HEK293 (cell line): ENCODE measurements around the gene SORCS3.

Experiments
- CTCF ChIA-PET: fragments of 350-600 bp; formaldehyde crosslinking; extraction: SDS; loops from one replicate; lab custom pipeline; 2021; ENCODE audit warnings: antibody characterized with exemption; lab: Yijun Ruan, JAX
- POLR2A ChIA-PET: fragments of 300-600 bp; formaldehyde crosslinking; extraction: SDS; loops from one replicate; lab custom pipeline; 2020; ENCODE audit warnings: antibody characterized with exemption, inconsistent platforms; lab: Yijun Ruan, JAX
- H3K27ac ChIP-seq: fragments of 200-500 bp; sonication (Bioruptor generic); 2 replicates; pipeline ENCODE4 v1.5.1; 2014; ENCODE audit warnings: low read depth, low read length, control low read depth, inconsistent platforms; ENCODE audit errors: extremely low read depth
- H3K36me3 ChIP-seq, 2 experiments: fragments of 200-500 bp in 1 of 2; sonication (Bioruptor generic) in 1 of 2; 1 replicate in 1 of 2; 2 replicates in 1 of 2; pipeline ENCODE4 v1.5.1; 2014 to 2017; ENCODE audit warnings: inconsistent platforms in 2 of 2, low read length in 2 of 2; ENCODE audit not compliant: control insufficient read depth in 2 of 2, insufficient read depth in 1 of 2
- H3K4me1 ChIP-seq: fragments of 200-500 bp; sonication (Bioruptor generic); 2 replicates; pipeline ENCODE4 v1.5.1; 2014; ENCODE audit warnings: mild to moderate bottlenecking, low read length, inconsistent platforms; ENCODE audit not compliant: control insufficient read depth, insufficient read depth
- H3K4me3 ChIP-seq: 2 replicates; pipeline ENCODE4 v1.5.1; 2011; ENCODE audit warnings: low read depth, mild to moderate bottlenecking, control low read depth, low read length, moderate library complexity
- H3K9me3 ChIP-seq: fragments of 200-500 bp; sonication (Bioruptor generic); 2 replicates; pipeline ENCODE4 v1.5.1; 2014; ENCODE audit warnings: low read depth, low read length, inconsistent platforms; ENCODE audit not compliant: control insufficient read depth, insufficient read depth
- GLI4 ChIP-seq: fragments of 450-650 bp; formaldehyde crosslinking; IDR thresholded peaks from 2 replicates; pipeline ENCODE4 v1.5.1; 2016; ENCODE audit warnings: missing biosample characterization, missing genetic modification characterization
- HOXA7 ChIP-seq: sonication (generic); formaldehyde crosslinking; IDR thresholded peaks from 2 replicates; pipeline ENCODE4 v1.8.1; 2022; ENCODE audit warnings: missing genetic modification reagents, borderline replicate concordance
- HOXD13 ChIP-seq: sonication (generic); formaldehyde crosslinking; IDR thresholded peaks from 2 replicates; pipeline ENCODE4 v1.8.0; 2022; ENCODE audit warnings: missing genetic modification reagents, borderline replicate concordance
- KLF16 ChIP-seq: fragments of 450-650 bp; formaldehyde crosslinking; IDR thresholded peaks from 2 replicates; pipeline ENCODE4 v1.5.1; 2017; ENCODE audit warnings: missing biosample characterization, missing genetic modification characterization
- MZF1 ChIP-seq: fragments of 450-650 bp; formaldehyde crosslinking; IDR thresholded peaks from 2 replicates; pipeline ENCODE4 v1.5.1; 2017; ENCODE audit warnings: missing biosample characterization, missing genetic modification characterization, borderline replicate concordance
- REPIN1 ChIP-seq: fragments of 450-650 bp; formaldehyde crosslinking; IDR thresholded peaks from 2 replicates; pipeline ENCODE4 v1.5.1; 2017; ENCODE audit warnings: missing biosample characterization, missing genetic modification characterization, low read depth
- SCRT1 ChIP-seq: fragments of 450-650 bp; formaldehyde crosslinking; IDR thresholded peaks from 2 replicates; pipeline ENCODE4 v1.5.1; 2016; ENCODE audit warnings: missing biosample characterization, missing genetic modification characterization, borderline replicate concordance
- YY1 ChIP-seq: fragments of 450-650 bp; formaldehyde crosslinking; IDR thresholded peaks from 2 replicates; pipeline ENCODE4 v1.5.1; 2018; ENCODE audit warnings: missing biosample characterization, missing genetic modification characterization
- ZBTB8A ChIP-seq: fragments of 450-650 bp; formaldehyde crosslinking; IDR thresholded peaks from 2 replicates; pipeline ENCODE4 v1.5.1; 2016; ENCODE audit warnings: missing biosample characterization, missing genetic modification characterization
- ZNF138 ChIP-seq: fragments of 450-650 bp; formaldehyde crosslinking; IDR thresholded peaks from 2 replicates; pipeline ENCODE4 v1.5.1; 2016; ENCODE audit warnings: missing biosample characterization, missing genetic modification characterization, borderline replicate concordance
- ZNF155 ChIP-seq: fragments of 450-650 bp; formaldehyde crosslinking; IDR thresholded peaks from 2 replicates; pipeline ENCODE4 v1.5.1; 2016; ENCODE audit warnings: missing biosample characterization, missing genetic modification characterization
- ZNF174 ChIP-seq: fragments of 450-650 bp; formaldehyde crosslinking; IDR thresholded peaks from 2 replicates; pipeline ENCODE4 v1.5.0; 2017; ENCODE audit warnings: missing biosample characterization, mild to moderate bottlenecking, missing genetic modification characterization
- ZNF184 ChIP-seq: fragments of 450-650 bp; IDR thresholded peaks from 2 replicates; pipeline ENCODE4 v1.5.1; 2018; ENCODE audit warnings: missing biosample characterization, mild to moderate bottlenecking, missing genetic modification characterization
- ZNF2 ChIP-seq: fragments of 450-650 bp; formaldehyde crosslinking; IDR thresholded peaks from 2 replicates; pipeline ENCODE4 v1.5.1; 2016; ENCODE audit warnings: missing biosample characterization, missing genetic modification characterization
- ZNF274 ChIP-seq, 2 experiments: fragments of 200-500 bp in 1 of 2; fragments of 450-650 bp in 1 of 2; sonication (Bioruptor generic) in 1 of 2; formaldehyde crosslinking in 1 of 2; IDR thresholded peaks; 2 replicates each; pipeline versions ENCODE4 v1.5.1 to v1.6.1; 2014 to 2016; ENCODE audit warnings: borderline replicate concordance in 1 of 2, inconsistent platforms in 1 of 2, low read length in 1 of 2, missing biosample characterization in 1 of 2, missing genetic modification characterization in 1 of 2
- ZNF366 ChIP-seq: fragments of 450-650 bp; formaldehyde crosslinking; conservative IDR thresholded peaks from 2 replicates; pipeline ENCODE4 v1.5.1; 2016; ENCODE audit warnings: missing biosample characterization, missing genetic modification characterization
- ZNF394 ChIP-seq: fragments of 450-650 bp; formaldehyde crosslinking; IDR thresholded peaks from 2 replicates; pipeline ENCODE4 v1.5.1; 2016; ENCODE audit warnings: missing biosample characterization, missing genetic modification characterization, mild to moderate bottlenecking, moderate library complexity, borderline replicate concordance
- ZNF544 ChIP-seq: fragments of 450-650 bp; formaldehyde crosslinking; IDR thresholded peaks from 2 replicates; pipeline ENCODE4 v1.5.0; 2017; ENCODE audit warnings: missing biosample characterization, missing genetic modification characterization
- ZNF548 ChIP-seq: fragments of 450-650 bp; formaldehyde crosslinking; IDR thresholded peaks from 2 replicates; pipeline ENCODE4 v1.5.1; 2016; ENCODE audit warnings: missing biosample characterization, missing genetic modification characterization
- ZNF626 ChIP-seq: fragments of 450-650 bp; sonication (Bioruptor Pico); formaldehyde crosslinking; IDR thresholded peaks from 2 replicates; pipeline ENCODE4 v1.5.1; 2018; ENCODE audit warnings: missing biosample characterization, missing genetic modification characterization, inconsistent platforms
- ZNF707 ChIP-seq: fragments of 450-650 bp; formaldehyde crosslinking; IDR thresholded peaks from 2 replicates; pipeline ENCODE4 v1.5.1; 2016; ENCODE audit warnings: missing biosample characterization, missing genetic modification characterization
- ZNF843 ChIP-seq: fragments of 450-650 bp; formaldehyde crosslinking; IDR thresholded peaks from 2 replicates; pipeline ENCODE4 v1.5.1; 2016; ENCODE audit warnings: missing biosample characterization, missing genetic modification characterization
- TF ChIP-seq, protein P1 (sequence below): fragments of 450-650 bp; formaldehyde crosslinking; IDR thresholded peaks from 2 replicates; pipeline ENCODE4 v1.5.1; 2016; ENCODE audit warnings: missing biosample characterization, missing genetic modification characterization
- TF ChIP-seq, protein P2 (sequence below): fragments of 450-650 bp; formaldehyde crosslinking; IDR thresholded peaks from 2 replicates; pipeline ENCODE4 v1.5.1; 2017; ENCODE audit warnings: missing biosample characterization, missing genetic modification characterization
- TF ChIP-seq, protein P3 (sequence below): fragments of 450-650 bp; formaldehyde crosslinking; IDR thresholded peaks from 2 replicates; pipeline ENCODE4 v1.5.1; 2017; ENCODE audit warnings: missing biosample characterization, missing genetic modification characterization
- TF ChIP-seq, protein P4 (sequence below): fragments of 450-650 bp; formaldehyde crosslinking; IDR thresholded peaks from 2 replicates; pipeline ENCODE4 v1.5.1; 2017; ENCODE audit warnings: missing biosample characterization, missing genetic modification characterization
- TF ChIP-seq, protein P5 (sequence below): fragments of 450-650 bp; formaldehyde crosslinking; IDR thresholded peaks from 2 replicates; pipeline ENCODE4 v1.5.1; 2016; ENCODE audit warnings: missing biosample characterization, missing genetic modification characterization

Gene SORCS3

DNA sequence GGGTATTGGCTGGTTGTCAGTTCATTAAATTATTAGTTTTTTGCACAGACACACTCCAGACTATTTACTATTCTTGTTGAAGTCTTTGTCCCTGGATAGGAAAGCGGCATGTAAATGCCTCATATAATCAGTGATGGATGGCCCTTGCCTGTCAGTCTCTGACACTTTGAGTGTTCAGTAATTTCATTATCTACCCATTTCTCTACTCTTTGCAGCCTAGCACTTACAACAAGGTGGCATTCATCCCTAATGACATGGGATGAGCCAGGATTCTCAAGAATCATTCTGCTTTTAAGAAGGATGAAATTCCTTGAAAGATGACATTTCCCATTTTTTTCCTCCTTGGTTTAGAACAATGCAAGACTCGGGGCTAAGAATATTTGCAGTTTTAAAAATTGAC is 155.7 kb downstream of the SORCS3 start:
- no peak overlapping the region for H3K4me3 ChIP-seq
- TF ChIP-seq, protein P1, sequence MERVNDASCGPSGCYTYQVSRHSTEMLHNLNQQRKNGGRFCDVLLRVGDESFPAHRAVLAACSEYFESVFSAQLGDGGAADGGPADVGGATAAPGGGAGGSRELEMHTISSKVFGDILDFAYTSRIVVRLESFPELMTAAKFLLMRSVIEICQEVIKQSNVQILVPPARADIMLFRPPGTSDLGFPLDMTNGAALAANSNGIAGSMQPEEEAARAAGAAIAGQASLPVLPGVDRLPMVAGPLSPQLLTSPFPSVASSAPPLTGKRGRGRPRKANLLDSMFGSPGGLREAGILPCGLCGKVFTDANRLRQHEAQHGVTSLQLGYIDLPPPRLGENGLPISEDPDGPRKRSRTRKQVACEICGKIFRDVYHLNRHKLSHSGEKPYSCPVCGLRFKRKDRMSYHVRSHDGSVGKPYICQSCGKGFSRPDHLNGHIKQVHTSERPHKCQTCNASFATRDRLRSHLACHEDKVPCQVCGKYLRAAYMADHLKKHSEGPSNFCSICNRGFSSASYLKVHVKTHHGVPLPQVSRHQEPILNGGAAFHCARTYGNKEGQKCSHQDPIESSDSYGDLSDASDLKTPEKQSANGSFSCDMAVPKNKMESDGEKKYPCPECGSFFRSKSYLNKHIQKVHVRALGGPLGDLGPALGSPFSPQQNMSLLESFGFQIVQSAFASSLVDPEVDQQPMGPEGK = no peak
- no peak for TF ChIP-seq ZNF138
- TF ChIP-seq ZNF184 = no peak
- no peak for TF ChIP-seq ZNF548 (tag by site-specific recombination)
- TF ChIP-seq SCRT1 (tag by site-specific recombination) = no peak
- no peak for TF ChIP-seq ZNF544 (tag by site-specific recombination)
- no peak for TF ChIP-seq ZNF707 (tag by site-specific recombination)
- TF ChIP-seq KLF16 = no peak
- no peak for TF ChIP-seq ZNF2
- no peak for TF ChIP-seq ZNF174 (tag by site-specific recombination)
- TF ChIP-seq HOXA7 (CRISPR knock-in tag) = no peak
- no peak for TF ChIP-seq YY1 (tag by site-specific recombination)
- no peak for TF ChIP-seq ZBTB8A (tag by site-specific recombination)
- H3K4me1 ChIP-seq = no peaks in the 10 kb centered on the region
- CTCF ChIA-PET = no interaction called here
- H3K9me3 ChIP-seq = no peaks in the 10 kb centered on the region
- POLR2A ChIA-PET = no interaction called here
- no peaks in the 10 kb centered on the region for H3K36me3 ChIP-seq
- no peak overlapping the region for H3K27ac ChIP-seq

DNA sequence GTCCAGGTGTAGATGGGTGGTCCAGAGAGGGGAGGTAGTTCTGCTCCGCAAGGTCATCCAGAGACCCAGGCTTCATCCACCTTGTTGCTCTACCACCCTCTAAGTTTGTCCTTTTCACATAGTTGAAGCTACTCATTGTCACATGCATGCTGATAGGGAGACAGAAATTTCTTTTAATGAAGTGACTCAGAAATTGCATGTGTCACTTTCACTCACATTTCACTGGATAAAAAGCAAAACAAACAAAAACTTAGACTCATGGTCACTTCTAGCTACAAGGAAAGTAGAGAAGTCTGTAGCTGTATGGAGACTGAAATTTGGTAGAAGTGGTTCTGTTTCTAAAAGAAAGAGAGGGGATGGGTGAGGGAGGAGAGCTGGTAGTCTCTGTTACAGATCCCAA is 161.9 kb downstream of the SORCS3 start:
- Histone ChIP-seq H3K9me3 (no peaks in the 10 kb centered on the region), H3K27ac (no peak overlapping the region), H3K4me1 (no peaks in the 10 kb centered on the region), H3K4me3 (no peak overlapping the region), H3K36me3 (no peaks in the 10 kb centered on the region)
- TF ChIP-seq, protein P2, sequence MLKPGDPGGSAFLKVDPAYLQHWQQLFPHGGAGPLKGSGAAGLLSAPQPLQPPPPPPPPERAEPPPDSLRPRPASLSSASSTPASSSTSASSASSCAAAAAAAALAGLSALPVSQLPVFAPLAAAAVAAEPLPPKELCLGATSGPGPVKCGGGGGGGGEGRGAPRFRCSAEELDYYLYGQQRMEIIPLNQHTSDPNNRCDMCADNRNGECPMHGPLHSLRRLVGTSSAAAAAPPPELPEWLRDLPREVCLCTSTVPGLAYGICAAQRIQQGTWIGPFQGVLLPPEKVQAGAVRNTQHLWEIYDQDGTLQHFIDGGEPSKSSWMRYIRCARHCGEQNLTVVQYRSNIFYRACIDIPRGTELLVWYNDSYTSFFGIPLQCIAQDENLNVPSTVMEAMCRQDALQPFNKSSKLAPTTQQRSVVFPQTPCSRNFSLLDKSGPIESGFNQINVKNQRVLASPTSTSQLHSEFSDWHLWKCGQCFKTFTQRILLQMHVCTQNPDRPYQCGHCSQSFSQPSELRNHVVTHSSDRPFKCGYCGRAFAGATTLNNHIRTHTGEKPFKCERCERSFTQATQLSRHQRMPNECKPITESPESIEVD (tag by site-specific recombination) = no peak
- TF ChIP-seq MZF1 (tag by site-specific recombination) (no peak), HOXD13 (CRISPR knock-in tag) (no peak), REPIN1 (tag by site-specific recombination) (no peak), KLF16 (no peak), ZNF544 (tag by site-specific recombination) (no peak), ZNF843 (tag by site-specific recombination) (no peak), ZNF626 (tag by site-specific recombination) (no peak), ZNF394 (tag by site-specific recombination) (no peak), ZNF155 (tag by site-specific recombination) (no peak), ZNF274 (IDR thresholded peaks at IDR 0.05; ENCODE audit: low read length) (no peak), ZNF274 (tag by site-specific recombination; IDR thresholded peaks at IDR 0.05; ENCODE audit: borderline replicate concordance) (no peak), ZNF366 (no peak), GLI4 (no peak)
- TF ChIP-seq, protein P3, sequence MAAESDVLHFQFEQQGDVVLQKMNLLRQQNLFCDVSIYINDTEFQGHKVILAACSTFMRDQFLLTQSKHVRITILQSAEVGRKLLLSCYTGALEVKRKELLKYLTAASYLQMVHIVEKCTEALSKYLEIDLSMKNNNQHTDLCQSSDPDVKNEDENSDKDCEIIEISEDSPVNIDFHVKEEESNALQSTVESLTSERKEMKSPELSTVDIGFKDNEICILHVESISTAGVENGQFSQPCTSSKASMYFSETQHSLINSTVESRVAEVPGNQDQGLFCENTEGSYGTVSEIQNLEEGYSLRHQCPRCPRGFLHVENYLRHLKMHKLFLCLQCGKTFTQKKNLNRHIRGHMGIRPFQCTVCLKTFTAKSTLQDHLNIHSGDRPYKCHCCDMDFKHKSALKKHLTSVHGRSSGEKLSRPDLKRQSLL (tag by site-specific recombination) = no peak
- TF ChIP-seq, protein P4, sequence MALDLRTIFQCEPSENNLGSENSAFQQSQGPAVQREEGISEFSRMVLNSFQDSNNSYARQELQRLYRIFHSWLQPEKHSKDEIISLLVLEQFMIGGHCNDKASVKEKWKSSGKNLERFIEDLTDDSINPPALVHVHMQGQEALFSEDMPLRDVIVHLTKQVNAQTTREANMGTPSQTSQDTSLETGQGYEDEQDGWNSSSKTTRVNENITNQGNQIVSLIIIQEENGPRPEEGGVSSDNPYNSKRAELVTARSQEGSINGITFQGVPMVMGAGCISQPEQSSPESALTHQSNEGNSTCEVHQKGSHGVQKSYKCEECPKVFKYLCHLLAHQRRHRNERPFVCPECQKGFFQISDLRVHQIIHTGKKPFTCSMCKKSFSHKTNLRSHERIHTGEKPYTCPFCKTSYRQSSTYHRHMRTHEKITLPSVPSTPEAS (tag by site-specific recombination) = no peak
- TF ChIP-seq, protein P5, sequence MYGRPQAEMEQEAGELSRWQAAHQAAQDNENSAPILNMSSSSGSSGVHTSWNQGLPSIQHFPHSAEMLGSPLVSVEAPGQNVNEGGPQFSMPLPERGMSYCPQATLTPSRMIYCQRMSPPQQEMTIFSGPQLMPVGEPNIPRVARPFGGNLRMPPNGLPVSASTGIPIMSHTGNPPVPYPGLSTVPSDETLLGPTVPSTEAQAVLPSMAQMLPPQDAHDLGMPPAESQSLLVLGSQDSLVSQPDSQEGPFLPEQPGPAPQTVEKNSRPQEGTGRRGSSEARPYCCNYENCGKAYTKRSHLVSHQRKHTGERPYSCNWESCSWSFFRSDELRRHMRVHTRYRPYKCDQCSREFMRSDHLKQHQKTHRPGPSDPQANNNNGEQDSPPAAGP = no peak
- ChIA-PET POLR2A (no interaction called here), CTCF (no interaction called here)
